Epithelial cell of proximal tubule (primary cell): ENCODE data around the gene GNA14. TPM values are rescaled to one million over a fixed set of nuclear protein-coding genes. Genes with fewer than 3 reads are reported as not detected.

Source experiments
- DNase-seq: peaks from one replicate; pipeline ENCODE4 v3.0.0-alpha.2; 2011; ENCODE audit warnings: low read depth
- H3K4me3 ChIP-seq: 2 replicates; pipeline ENCODE4 v1.5.1; 2011; ENCODE audit warnings: low read depth, mild to moderate bottlenecking, low read length
- total RNA-seq: library from RNA; depleted of rRNA; stranded (reverse); fragments of >200 nt; gene quantifications from 2 replicates; pipeline ENCODE4 v1.2.3, GENCODE V29; 2015
- TF ChIP-seq, protein P1 (sequence below): conservative IDR thresholded peaks from 2 replicates; pipeline ENCODE4 v1.5.1; 2012; ENCODE audit warnings: low read depth, mild to moderate bottlenecking, low read length

The GNA14 gene
- total RNA-seq, 1 donor from 2014 or later: 0.12 TPM

DNA sequence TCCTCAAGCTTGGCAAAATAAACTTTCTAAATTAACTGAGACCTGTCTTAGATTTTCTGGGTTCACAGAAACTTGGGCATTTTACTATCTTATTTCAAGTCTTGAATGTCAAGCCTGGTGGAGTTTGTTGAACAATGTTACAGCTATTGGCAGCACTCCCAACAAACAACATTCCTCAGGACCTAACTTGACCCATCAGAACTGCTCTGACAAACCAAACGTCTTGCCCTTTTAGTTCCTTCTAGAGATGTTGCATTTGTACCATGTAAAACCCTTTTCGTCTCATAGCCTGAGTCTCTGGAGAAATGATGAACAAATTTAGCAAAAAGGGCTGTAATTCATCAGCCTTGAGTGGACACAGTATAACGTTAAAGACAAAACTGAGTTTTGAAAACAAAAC is 51.1 kb downstream of the GNA14 start:
- TF ChIP-seq, protein P1, sequence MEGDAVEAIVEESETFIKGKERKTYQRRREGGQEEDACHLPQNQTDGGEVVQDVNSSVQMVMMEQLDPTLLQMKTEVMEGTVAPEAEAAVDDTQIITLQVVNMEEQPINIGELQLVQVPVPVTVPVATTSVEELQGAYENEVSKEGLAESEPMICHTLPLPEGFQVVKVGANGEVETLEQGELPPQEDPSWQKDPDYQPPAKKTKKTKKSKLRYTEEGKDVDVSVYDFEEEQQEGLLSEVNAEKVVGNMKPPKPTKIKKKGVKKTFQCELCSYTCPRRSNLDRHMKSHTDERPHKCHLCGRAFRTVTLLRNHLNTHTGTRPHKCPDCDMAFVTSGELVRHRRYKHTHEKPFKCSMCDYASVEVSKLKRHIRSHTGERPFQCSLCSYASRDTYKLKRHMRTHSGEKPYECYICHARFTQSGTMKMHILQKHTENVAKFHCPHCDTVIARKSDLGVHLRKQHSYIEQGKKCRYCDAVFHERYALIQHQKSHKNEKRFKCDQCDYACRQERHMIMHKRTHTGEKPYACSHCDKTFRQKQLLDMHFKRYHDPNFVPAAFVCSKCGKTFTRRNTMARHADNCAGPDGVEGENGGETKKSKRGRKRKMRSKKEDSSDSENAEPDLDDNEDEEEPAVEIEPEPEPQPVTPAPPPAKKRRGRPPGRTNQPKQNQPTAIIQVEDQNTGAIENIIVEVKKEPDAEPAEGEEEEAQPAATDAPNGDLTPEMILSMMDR: no peak
- no peak overlapping the region for H3K4me3 ChIP-seq
- no peak for DNase-seq

- TF ChIP-seq, protein P1: no peak
- DNase-seq: no peak
- H3K4me3 ChIP-seq: no peak overlapping the region
Measured at GRCh38 chr9:77595426-77596095, 52.6 kb downstream of the GNA14 start.

DNA sequence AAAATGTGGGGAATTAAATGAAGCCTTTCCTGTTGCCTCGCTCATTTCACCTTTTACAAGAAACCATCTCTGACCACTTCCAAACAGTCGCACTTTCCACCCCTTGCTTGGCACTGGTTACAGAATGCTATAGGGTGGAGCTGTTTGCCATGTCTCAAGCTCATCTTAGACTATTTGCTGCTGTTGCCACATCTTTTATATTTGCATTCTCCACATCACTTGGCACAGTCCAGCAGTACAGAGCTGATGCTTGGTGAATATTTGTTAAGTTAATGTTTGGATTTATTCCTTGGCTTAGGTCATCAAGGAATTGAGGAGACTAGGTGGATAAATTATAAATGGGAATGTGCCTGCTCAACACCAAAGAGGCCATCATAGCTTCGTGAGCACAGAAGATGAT is 53.2 kb downstream of the GNA14 start:
- TF ChIP-seq, protein P1: no peak
- no peak for DNase-seq
- no peak overlapping the region for H3K4me3 ChIP-seq

- H3K4me3 ChIP-seq: no peak overlapping the region
- TF ChIP-seq, protein P1: no peak
- no peak for DNase-seq
Measured at GRCh38 chr9:77593528-77593927, 54.6 kb downstream of the GNA14 start.

DNA sequence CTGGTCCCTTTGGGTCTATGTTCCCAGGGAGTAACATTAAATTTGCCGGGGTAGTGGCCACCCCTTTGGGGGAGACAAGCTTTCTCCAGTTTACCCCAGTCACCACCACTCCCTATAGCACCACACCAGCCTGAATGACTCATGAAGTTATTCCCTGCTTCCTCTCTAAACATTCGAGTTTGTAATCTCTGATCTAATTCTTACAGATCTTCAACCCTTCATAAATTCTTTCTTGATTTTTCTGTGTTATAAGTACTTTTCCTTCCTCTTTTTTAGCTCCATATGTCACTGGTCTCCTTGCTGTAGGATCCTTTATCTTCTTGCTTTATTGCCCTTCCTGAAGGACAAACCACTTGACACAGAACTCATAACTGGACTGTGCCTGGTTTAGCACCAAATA is 55.6 kb downstream of the GNA14 start:
- DNase-seq: no peak
- no peak overlapping the region for H3K4me3 ChIP-seq
- TF ChIP-seq, protein P1: no peak

DNA sequence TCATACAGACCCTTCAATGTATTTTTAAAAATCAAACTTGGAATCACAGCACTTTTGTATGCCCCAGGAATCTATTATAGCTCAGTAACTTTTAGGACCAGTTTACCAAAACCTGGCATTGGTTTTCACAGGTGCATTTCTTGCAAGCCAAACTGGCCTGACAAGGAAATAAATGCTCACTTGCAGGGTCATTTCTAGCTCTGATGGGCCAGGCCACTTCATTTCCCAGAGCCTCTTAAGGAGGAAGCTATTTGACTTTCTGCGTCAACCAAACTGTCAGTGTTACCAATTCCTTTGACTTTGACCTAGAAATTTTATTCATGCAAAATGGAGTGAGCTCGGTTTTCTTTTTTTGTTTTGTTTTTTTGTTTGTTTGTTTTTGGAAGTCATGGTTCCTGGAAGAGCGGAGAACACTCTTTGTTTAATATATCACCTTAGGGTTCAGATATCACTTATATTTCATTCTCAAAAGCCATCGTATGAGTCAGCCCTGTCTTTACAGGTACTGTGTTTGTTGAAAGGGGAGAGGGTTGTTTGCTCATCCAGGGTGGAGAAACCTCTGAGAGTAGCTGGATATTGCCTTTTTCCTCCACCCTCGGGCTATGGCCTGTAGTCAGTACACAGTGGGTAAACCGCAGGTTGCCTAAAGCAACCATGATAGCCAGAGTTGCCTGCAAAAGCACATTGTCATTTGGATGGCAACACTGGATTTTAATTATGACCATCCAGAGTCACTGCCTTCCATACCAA is 58.9 kb downstream of the GNA14 start:
- no peak for DNase-seq
- no peak overlapping the region for H3K4me3 ChIP-seq
- TF ChIP-seq, protein P1: no peak
